ENCODE measurements around the gene SEC14L5.

- TF ChIP-seq EZH2phosphoT487 (IDR thresholded peaks at IDR 0.05; ENCODE audit: borderline replicate concordance) (no peak), CTCF (IDR thresholded peaks at IDR 0.05 in 2 of 3, conservative IDR thresholded peaks at IDR 0.05 in 1 of 3; ENCODE audit: borderline replicate concordance in 1 of 3, insufficient read depth in 1 of 3, low read depth in 2 of 3, low read length in 2 of 3) (no peak), TCF7L2 (IDR thresholded peaks at IDR 0.05; ENCODE audit: borderline replicate concordance, extremely low read depth, insufficient read depth, insufficient read length) (no peak), ZNF274 (IDR thresholded peaks at IDR 0.05; ENCODE audit: low read depth, low read length) (no peak), ATF3 (IDR thresholded peaks at IDR 0.05) (no peak), POLR2A (IDR thresholded peaks at IDR 0.05; ENCODE audit: borderline replicate concordance, extremely low read depth, insufficient read depth, insufficient read length) (no peak), YY1 (IDR thresholded peaks at IDR 0.05; ENCODE audit: extremely low read depth, insufficient replicate concordance, low read depth, low read length) (no peak), CEBPB (IDR thresholded peaks at IDR 0.05; ENCODE audit: low read depth) (no peak), EZH2 (IDR thresholded peaks at IDR 0.05) (no peak), RAD21 (IDR thresholded peaks at IDR 0.05; ENCODE audit: low read depth) (no peak), POLR2AphosphoS5 (IDR thresholded peaks at IDR 0.05; ENCODE audit: low read depth, low read length) (no peak)
- TF ChIP-seq, protein P1, sequence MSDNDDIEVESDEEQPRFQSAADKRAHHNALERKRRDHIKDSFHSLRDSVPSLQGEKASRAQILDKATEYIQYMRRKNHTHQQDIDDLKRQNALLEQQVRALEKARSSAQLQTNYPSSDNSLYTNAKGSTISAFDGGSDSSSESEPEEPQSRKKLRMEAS (IDR thresholded peaks at IDR 0.05), result no peak
Measured at GRCh38 chr16:4949986-4950385, 8.1 kb upstream of the SEC14L5 start.
